OCI-LY3 (cell line): ENCODE data around the gene MEAK7.

Experiments used
- EZH2phosphoT487 ChIP-seq: fragments of 200-600 bp; shearing (Covaris generic); IDR thresholded peaks from 2 replicates; pipeline ENCODE4 v1.6.1; 2018; ENCODE audit warnings: antibody characterized with exemption, mixed run types, low read depth
- TF ChIP-seq, protein P1 (sequence below): fragments of 200-600, 300-600 bp; sonication (generic); IDR thresholded peaks from 2 replicates; pipeline ENCODE4 v1.5.1; 2014; ENCODE audit warnings: antibody characterized with exemption, low read length, low read depth

DNA sequence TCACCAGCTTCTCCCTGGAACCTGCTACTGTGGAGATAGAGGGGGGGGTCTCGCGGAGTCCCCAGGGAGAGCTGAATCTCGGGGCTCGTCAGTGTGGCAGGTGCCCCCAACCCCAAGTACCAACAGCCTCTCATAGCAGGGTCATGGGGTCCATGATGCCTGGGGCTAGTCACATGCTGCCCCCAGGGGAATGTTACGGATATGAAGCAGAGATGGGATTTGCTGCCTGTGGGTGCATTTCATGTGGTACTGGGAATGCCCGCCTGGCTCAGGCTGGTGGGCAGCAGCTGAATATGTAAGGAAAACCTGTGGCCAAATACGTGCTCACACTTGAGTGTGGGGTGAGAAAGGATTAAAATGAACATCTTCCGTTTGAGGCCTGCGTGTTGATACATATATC lies 49.4 kb downstream of the MEAK7 start:
- TF ChIP-seq, protein P1, sequence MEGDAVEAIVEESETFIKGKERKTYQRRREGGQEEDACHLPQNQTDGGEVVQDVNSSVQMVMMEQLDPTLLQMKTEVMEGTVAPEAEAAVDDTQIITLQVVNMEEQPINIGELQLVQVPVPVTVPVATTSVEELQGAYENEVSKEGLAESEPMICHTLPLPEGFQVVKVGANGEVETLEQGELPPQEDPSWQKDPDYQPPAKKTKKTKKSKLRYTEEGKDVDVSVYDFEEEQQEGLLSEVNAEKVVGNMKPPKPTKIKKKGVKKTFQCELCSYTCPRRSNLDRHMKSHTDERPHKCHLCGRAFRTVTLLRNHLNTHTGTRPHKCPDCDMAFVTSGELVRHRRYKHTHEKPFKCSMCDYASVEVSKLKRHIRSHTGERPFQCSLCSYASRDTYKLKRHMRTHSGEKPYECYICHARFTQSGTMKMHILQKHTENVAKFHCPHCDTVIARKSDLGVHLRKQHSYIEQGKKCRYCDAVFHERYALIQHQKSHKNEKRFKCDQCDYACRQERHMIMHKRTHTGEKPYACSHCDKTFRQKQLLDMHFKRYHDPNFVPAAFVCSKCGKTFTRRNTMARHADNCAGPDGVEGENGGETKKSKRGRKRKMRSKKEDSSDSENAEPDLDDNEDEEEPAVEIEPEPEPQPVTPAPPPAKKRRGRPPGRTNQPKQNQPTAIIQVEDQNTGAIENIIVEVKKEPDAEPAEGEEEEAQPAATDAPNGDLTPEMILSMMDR = no peak
- no peak for TF ChIP-seq EZH2phosphoT487
